ENCODE data around the gene DMP1. TPM values are rescaled to one million over a fixed set of nuclear protein-coding genes. Genes with fewer than 3 reads are reported as not detected.

The DMP1 gene
- total and polyA plus RNA-seq, 2 of the 13 experiments (the other 11 are each of a cell fraction or from before 2014, with no cell fraction given) = not detected

GRCh38 chr4:87616268-87616667, 33.8 kb upstream of the DMP1 start:
- ChIA-PET POLR2A (no interaction called here), CTCF (ENCODE audit: low intra/inter-chr PET ratio, low total read pairs) (no interaction called here)
- Histone ChIP-seq H3K4me2 (ENCODE audit: low read depth, low read length) (no peak overlapping the region), H3K79me2 (ENCODE audit: insufficient read depth, low read length) (no peaks in the 10 kb centered on the region), H3K27me3 (ENCODE audit: control insufficient read depth in 1 of 2, insufficient read depth in 2 of 2, low read length in 2 of 2) (no peaks in the 10 kb centered on the region), H3K9ac (ENCODE audit: insufficient read depth, low read depth, low read length) (no peak overlapping the region), H3K4me1 (ENCODE audit: insufficient read depth, low read length) (no peaks in the 10 kb centered on the region), H3K4me3 (replicated peaks in 1 of 3; ENCODE audit: insufficient read depth in 1 of 3, low read depth in 2 of 3, low read length in 3 of 3) (no peak overlapping the region), H2AFZ (ENCODE audit: low read length) (no peak overlapping the region), H3K9me3 (ENCODE audit: low read length) (no peaks in the 10 kb centered on the region), H4K20me1 (ENCODE audit: insufficient read depth, low read length) (no peaks in the 10 kb centered on the region), H3K27ac (ENCODE audit: extremely low read length, insufficient read depth, low read length) (no peak overlapping the region), H3K36me3 (replicated peaks in 1 of 2; ENCODE audit: control insufficient read depth in 1 of 2, insufficient read depth in 2 of 2, low read length in 2 of 2) (no peaks in the 10 kb centered on the region)
- intact Hi-C loops (cut with micrococcal nuclease; ENCODE audit: unreplicated experiment) = no loop called here
- ATAC-seq = no peak
- no TSS peak for BruUV-seq (replicated peaks)
- FAIRE-seq = no peak
- TF ChIP-seq STAG1 (CRISPR knock-in tag; IDR thresholded peaks at IDR 0.05) = no peak
- TF ChIP-seq ZNF34 (CRISPR knock-in tag; IDR thresholded peaks at IDR 0.05; ENCODE audit: borderline replicate concordance) = no peak
- TF ChIP-seq, protein P1, sequence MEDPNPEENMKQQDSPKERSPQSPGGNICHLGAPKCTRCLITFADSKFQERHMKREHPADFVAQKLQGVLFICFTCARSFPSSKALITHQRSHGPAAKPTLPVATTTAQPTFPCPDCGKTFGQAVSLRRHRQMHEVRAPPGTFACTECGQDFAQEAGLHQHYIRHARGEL (CRISPR knock-in tag; IDR thresholded peaks at IDR 0.05) = no peak
- no peak for DNase-seq (ENCODE audit: low spot score)
- in situ Hi-C loops (cut with HindIII; ENCODE audit: extremely low pct_ligation_motif_present, low pct_unique_long_range_greater_than_20kb) = no loop called here
- WGBS (ENCODE audit: low lambda C conversion rate) = 44% methylated on average over 9 of the region's 9 CpGs

- ATAC-seq (no peak), DNase-seq (ENCODE audit: low spot score) (no peak), FAIRE-seq (no peak)
- Histone ChIP-seq H3K36me3 (replicated peaks in 1 of 2; ENCODE audit: control insufficient read depth in 1 of 2, insufficient read depth in 2 of 2, low read length in 2 of 2) (no peaks in the 10 kb centered on the region), H4K20me1 (ENCODE audit: insufficient read depth, low read length) (no peaks in the 10 kb centered on the region), H3K4me2 (ENCODE audit: low read depth, low read length) (no peak overlapping the region), H3K4me1 (ENCODE audit: insufficient read depth, low read length) (no peaks in the 10 kb centered on the region), H2AFZ (ENCODE audit: low read length) (no peak overlapping the region), H3K9ac (ENCODE audit: insufficient read depth, low read depth, low read length) (no peak overlapping the region), H3K27ac (ENCODE audit: extremely low read length, insufficient read depth, low read length) (no peak overlapping the region), H3K27me3 (ENCODE audit: control insufficient read depth in 1 of 2, insufficient read depth in 2 of 2, low read length in 2 of 2) (no peaks in the 10 kb centered on the region), H3K4me3 (replicated peaks in 1 of 3; ENCODE audit: insufficient read depth in 1 of 3, low read depth in 2 of 3, low read length in 3 of 3) (no peak overlapping the region), H3K79me2 (ENCODE audit: insufficient read depth, low read length) (no peaks in the 10 kb centered on the region), H3K9me3 (ENCODE audit: low read length) (no peaks in the 10 kb centered on the region)
- in situ Hi-C loops (cut with HindIII; ENCODE audit: extremely low pct_ligation_motif_present, low pct_unique_long_range_greater_than_20kb) (no loop called here), intact Hi-C loops (cut with micrococcal nuclease; ENCODE audit: unreplicated experiment) (no loop called here)
- ChIA-PET POLR2A (no interaction called here), CTCF (ENCODE audit: low intra/inter-chr PET ratio, low total read pairs) (no interaction called here)
- TF ChIP-seq RCOR2 (CRISPR knock-in tag; IDR thresholded peaks at IDR 0.05) (no peak), GTF2F1 (IDR thresholded peaks at IDR 0.05; ENCODE audit: low read length) (no peak), ZSCAN29 (CRISPR knock-in tag; conservative IDR thresholded peaks at IDR 0.05) (no peak), ZNF747 (CRISPR knock-in tag; IDR thresholded peaks at IDR 0.05; ENCODE audit: borderline replicate concordance) (no peak), ZBTB21 (CRISPR knock-in tag; IDR thresholded peaks at IDR 0.05) (no peak)
- TF ChIP-seq, protein P2, sequence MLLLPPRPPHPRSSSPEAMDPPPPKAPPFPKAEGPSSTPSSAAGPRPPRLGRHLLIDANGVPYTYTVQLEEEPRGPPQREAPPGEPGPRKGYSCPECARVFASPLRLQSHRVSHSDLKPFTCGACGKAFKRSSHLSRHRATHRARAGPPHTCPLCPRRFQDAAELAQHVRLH (CRISPR knock-in tag; IDR thresholded peaks at IDR 0.05; ENCODE audit: borderline replicate concordance, low read depth) = no peak
- no TSS peak for BruUV-seq (replicated peaks)
- 55% methylated on average over 6 of the region's 6 CpGs for WGBS (ENCODE audit: low lambda C conversion rate)
Observed at GRCh38 chr4:87620086-87620485, 30.0 kb upstream of the DMP1 start.
